ENCODE measurements around the gene FIGNL1. TPM values are rescaled to one million over a fixed set of nuclear protein-coding genes. Genes with fewer than 3 reads are reported as not detected.

Gene FIGNL1, protein sequence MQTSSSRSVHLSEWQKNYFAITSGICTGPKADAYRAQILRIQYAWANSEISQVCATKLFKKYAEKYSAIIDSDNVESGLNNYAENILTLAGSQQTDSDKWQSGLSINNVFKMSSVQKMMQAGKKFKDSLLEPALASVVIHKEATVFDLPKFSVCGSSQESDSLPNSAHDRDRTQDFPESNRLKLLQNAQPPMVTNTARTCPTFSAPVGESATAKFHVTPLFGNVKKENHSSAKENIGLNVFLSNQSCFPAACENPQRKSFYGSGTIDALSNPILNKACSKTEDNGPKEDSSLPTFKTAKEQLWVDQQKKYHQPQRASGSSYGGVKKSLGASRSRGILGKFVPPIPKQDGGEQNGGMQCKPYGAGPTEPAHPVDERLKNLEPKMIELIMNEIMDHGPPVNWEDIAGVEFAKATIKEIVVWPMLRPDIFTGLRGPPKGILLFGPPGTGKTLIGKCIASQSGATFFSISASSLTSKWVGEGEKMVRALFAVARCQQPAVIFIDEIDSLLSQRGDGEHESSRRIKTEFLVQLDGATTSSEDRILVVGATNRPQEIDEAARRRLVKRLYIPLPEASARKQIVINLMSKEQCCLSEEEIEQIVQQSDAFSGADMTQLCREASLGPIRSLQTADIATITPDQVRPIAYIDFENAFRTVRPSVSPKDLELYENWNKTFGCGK
- total RNA-seq, result 1 to 10 TPM; 3.3 to 6.1 (median 4.5) TPM

DNA sequence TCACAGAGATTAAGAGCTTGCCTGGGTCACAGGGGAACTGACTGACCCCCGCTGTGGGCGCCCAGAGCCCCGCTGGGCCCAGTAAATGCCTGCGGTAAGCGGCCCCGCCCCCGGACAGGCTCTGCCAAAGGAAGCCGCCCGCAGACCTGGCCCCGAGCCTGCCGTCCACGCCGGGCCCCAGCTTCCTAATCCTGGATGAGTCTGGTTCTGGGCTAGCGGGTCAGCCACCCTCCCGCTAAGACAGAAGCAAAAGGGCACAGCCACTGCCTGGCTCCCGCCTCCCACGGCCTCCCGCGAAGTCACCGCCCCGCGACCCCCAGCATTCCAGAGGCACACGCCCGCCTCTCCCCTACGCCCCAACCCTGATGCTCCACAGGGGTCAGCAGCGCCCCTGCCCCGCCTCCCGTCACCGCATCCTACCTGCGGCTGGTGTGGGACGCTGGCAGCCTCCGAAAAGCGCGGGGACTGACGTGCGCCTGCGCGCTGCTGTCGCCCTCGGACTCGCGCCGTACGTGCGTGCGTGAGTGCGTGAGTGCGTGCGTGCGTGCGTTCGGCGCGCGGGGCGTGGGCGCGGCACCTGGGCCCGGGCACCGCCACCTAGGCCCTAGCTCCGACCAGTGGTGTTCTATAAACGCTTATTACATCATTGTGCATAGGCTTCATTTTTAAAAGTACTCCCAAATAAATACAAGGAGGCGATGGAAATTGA is at the start of gene FIGNL1:
Gene FIGNL1, minus strand, starts transcription at position 470 of the 709 bp plus-strand sequence. CDS start 3,063 bp downstream, outside the sequence.
- intact Hi-C loops (cut with DNase I), result no loop called here
- H3K27ac ChIP-seq (replicated peaks in 1 of 4), result peak within 1 kb of the TSS; percentile 78 to 83 (median 82)
- H3K27me3 ChIP-seq, result no peaks in the 10 kb centered on the region
- WGBS, result under 1% methylated on average over 54 of the region's 63 CpGs
- TF ChIP-seq EP300 (IDR thresholded peaks at IDR 0.05), result no peak
- TF ChIP-seq, protein P1, sequence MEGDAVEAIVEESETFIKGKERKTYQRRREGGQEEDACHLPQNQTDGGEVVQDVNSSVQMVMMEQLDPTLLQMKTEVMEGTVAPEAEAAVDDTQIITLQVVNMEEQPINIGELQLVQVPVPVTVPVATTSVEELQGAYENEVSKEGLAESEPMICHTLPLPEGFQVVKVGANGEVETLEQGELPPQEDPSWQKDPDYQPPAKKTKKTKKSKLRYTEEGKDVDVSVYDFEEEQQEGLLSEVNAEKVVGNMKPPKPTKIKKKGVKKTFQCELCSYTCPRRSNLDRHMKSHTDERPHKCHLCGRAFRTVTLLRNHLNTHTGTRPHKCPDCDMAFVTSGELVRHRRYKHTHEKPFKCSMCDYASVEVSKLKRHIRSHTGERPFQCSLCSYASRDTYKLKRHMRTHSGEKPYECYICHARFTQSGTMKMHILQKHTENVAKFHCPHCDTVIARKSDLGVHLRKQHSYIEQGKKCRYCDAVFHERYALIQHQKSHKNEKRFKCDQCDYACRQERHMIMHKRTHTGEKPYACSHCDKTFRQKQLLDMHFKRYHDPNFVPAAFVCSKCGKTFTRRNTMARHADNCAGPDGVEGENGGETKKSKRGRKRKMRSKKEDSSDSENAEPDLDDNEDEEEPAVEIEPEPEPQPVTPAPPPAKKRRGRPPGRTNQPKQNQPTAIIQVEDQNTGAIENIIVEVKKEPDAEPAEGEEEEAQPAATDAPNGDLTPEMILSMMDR (IDR thresholded peaks at IDR 0.05), result peak in 1 of 3 experiments; percentile 7
- peak; percentile 78 to 88 for TF ChIP-seq POLR2AphosphoS5 (IDR thresholded peaks at IDR 0.05)
- TF ChIP-seq POLR2A (IDR thresholded peaks at IDR 0.05; ENCODE audit: low read depth), result no peak
- H3K4me1 ChIP-seq, result peaks cover 13 to 20% (median 15%) of the 10 kb centered on the region in 4 donors
- DNase-seq (ENCODE audit: extremely low spot score), result no peak
- H3K9me3 ChIP-seq, result no peaks in the 10 kb centered on the region
- peak within 1 kb of the TSS; percentile 75 to 92 (median 84) for H3K4me3 ChIP-seq
- H3K36me3 ChIP-seq, result peaks cover 5 to 22% (median 21%) of the 10 kb centered on the region in 4 donors

DNA sequence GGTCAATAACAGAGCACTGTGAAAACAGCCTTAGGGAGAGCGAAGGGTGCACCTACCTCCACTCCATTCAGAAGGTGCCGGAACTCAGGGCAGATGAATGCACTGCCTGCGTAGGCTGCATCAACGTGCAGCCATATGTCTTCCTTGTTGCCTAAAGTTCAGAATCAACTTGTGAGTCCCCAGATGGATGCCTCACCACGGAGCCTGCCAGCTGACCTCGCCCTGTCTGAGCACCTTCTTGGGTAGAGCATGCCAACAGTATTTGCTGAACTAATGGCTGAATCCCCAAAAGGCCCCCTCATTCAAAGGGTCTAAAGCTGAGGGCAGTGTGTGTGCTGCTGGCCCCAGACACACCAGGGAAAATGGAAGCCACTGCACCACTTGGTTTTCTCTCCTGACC is 48.9 kb upstream of the FIGNL1 start:
- H3K27me3 ChIP-seq, result no peaks in the 10 kb centered on the region
- no peak overlapping the region for H3K27ac ChIP-seq (replicated peaks in 1 of 4)
- H3K4me1 ChIP-seq, result peaks cover 14 to 35% (median 33%) of the 10 kb centered on the region in 4 donors
- DNase-seq (ENCODE audit: extremely low spot score), result peak; percentile 75
- no peak overlapping the region for H3K4me3 ChIP-seq
- TF ChIP-seq, protein P1 (IDR thresholded peaks at IDR 0.05), result no peak
- no peak for TF ChIP-seq POLR2A (IDR thresholded peaks at IDR 0.05; ENCODE audit: low read depth)
- WGBS, result 87% methylated on average over 4 of the region's 6 CpGs
- H3K36me3 ChIP-seq, result no peaks in the 10 kb centered on the region
- no peaks in the 10 kb centered on the region for H3K9me3 ChIP-seq
- intact Hi-C loops (cut with DNase I), result no loop called here

GRCh38 chr7:50497968-50498367 is 47.8 kb upstream of the FIGNL1 start:
- WGBS, result 64% methylated on average over 5 of the region's 5 CpGs
- no peaks in the 10 kb centered on the region for H3K27me3 ChIP-seq
- H3K27ac ChIP-seq (replicated peaks in 1 of 4), result no peak overlapping the region
- H3K36me3 ChIP-seq, result no peaks in the 10 kb centered on the region
- intact Hi-C loops (cut with DNase I), result no loop called here
- no peaks in the 10 kb centered on the region for H3K9me3 ChIP-seq
- peak; percentile 92 for DNase-seq (ENCODE audit: extremely low spot score)
- no peak overlapping the region for H3K4me3 ChIP-seq
- TF ChIP-seq POLR2AphosphoS5 (IDR thresholded peaks at IDR 0.05), result no peak
- TF ChIP-seq, protein P1 (IDR thresholded peaks at IDR 0.05), result no peak
- no peak for TF ChIP-seq POLR2A (IDR thresholded peaks at IDR 0.05; ENCODE audit: low read depth)
- TF ChIP-seq EP300 (IDR thresholded peaks at IDR 0.05), result no peak
- peaks cover 13 to 32% (median 28%) of the 10 kb centered on the region in 4 donors for H3K4me1 ChIP-seq

DNA sequence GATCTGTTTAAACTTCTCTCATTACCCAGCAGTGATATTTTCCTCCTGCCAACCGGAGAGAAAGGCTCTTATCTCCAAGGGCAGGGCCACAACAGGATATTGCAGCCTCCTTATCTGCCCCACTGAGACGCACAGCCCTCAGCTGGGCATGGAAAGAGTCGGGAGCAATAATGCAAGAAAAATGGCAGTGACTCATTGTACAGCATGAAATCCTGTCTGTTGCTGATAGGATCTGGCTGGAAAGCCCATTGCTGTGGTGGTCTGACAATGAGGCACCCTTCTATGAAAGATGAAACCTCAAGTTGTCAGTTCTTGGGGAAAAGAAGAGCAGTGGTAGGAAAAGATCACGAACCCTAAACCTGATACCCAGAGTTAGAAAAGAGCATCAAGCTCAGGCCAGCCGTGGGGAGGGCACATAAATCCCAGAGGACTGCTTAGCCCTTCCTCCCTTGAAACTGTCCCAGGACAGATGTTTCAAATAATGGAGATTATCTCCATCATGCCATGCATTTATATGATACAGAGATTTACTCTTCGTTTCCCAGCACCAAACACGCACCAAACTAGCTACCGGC is 47.0 kb upstream of the FIGNL1 start:
- Histone ChIP-seq H3K4me1 (peaks cover 6 to 24% (median 20%) of the 10 kb centered on the region in 4 donors), H3K9me3 (no peaks in the 10 kb centered on the region)
- 61% methylated on average over 8 of the region's 8 CpGs for WGBS

More for the DNA sequence above, 47.0 kb upstream of the FIGNL1 start:
- TF ChIP-seq POLR2A (IDR thresholded peaks at IDR 0.05; ENCODE audit: low read depth) (no peak), POLR2AphosphoS5 (IDR thresholded peaks at IDR 0.05) (no peak)
- TF ChIP-seq, protein P1 (IDR thresholded peaks at IDR 0.05), result no peak
- H3K27me3 ChIP-seq, result peaks cover 0 to 3% (median 0%) of the 10 kb centered on the region in 4 donors
- peak; percentile 66 for DNase-seq (ENCODE audit: extremely low spot score)
- no peaks in the 10 kb centered on the region for H3K36me3 ChIP-seq
- no peak overlapping the region for H3K4me3 ChIP-seq
- intact Hi-C loops (cut with DNase I), result no loop called here
- H3K27ac ChIP-seq (replicated peaks in 1 of 4), result no peak overlapping the region

Data from esophagus muscularis mucosa (tissue), 4 donors.